Activated T-cell treated with anti-CD3 and anti-CD28 coated beads, Interleukin-2, amount 50 U/mL, for 1 hour (primary cell): Measurements from ENCODE around the gene CAMKK2.
"Not testable (repeated sequence)": the region's sequence is repeated elsewhere in the genome, so short reads cannot be mapped to it uniquely, and the experiment has no call there.

Source experiments
- DNase-seq: peaks from one replicate; pipeline ENCODE4 v3.0.0-alpha.2; 2020

Gene CAMKK2

GRCh38 chr12:121297435-121297991 is 1.0 kb upstream of the CAMKK2 start:
- peak; percentile 30 for DNase-seq

- no peak for DNase-seq
These were observed 527 bp downstream of the CAMKK2 start for GRCh38 chr12:121295746-121296617.

GRCh38 chr12:121295116-121295745 is 1.3 kb downstream of the CAMKK2 start:
- no peak for DNase-seq

- DNase-seq, result no peak
These were observed 2.2 kb downstream of the CAMKK2 start for GRCh38 chr12:121294151-121294889.

- DNase-seq, result no peak
These were observed 2.9 kb downstream of the CAMKK2 start for GRCh38 chr12:121293603-121294002.

- no peak for DNase-seq
These were observed 6.1 kb downstream of the CAMKK2 start for GRCh38 chr12:121290410-121290809.

GRCh38 chr12:121289962-121290361 is 6.5 kb downstream of the CAMKK2 start:
- no peak for DNase-seq

GRCh38 chr12:121288986-121289385 is 7.5 kb downstream of the CAMKK2 start:
- DNase-seq, result no peak

GRCh38 chr12:121288158-121288845 is 8.2 kb downstream of the CAMKK2 start:
- DNase-seq, result no peak

- DNase-seq, result no peak
These were observed 9.1 kb downstream of the CAMKK2 start for GRCh38 chr12:121287267-121287954.

GRCh38 chr12:121285856-121286255 is 10.7 kb downstream of the CAMKK2 start:
- DNase-seq, result no peak

GRCh38 chr12:121284551-121285390 is 11.7 kb downstream of the CAMKK2 start:
- DNase-seq, result no peak

GRCh38 chr12:121283841-121284240 is 12.7 kb downstream of the CAMKK2 start:
- no peak for DNase-seq

GRCh38 chr12:121283388-121283787 is 13.1 kb downstream of the CAMKK2 start:
- no peak for DNase-seq

- DNase-seq, result not testable (repeated sequence)
These were observed 13.6 kb downstream of the CAMKK2 start for GRCh38 chr12:121282910-121283309.

GRCh38 chr12:121282072-121282742 is 14.3 kb downstream of the CAMKK2 start:
- DNase-seq, result no peak

GRCh38 chr12:121281116-121281515 is 15.4 kb downstream of the CAMKK2 start:
- DNase-seq, result not testable (repeated sequence)

- DNase-seq, result not testable (repeated sequence)
These were observed 16.0 kb downstream of the CAMKK2 start for GRCh38 chr12:121280531-121280930.

GRCh38 chr12:121279507-121279915 is 17.0 kb downstream of the CAMKK2 start:
- no peak for DNase-seq

- no peak for DNase-seq
These were observed 17.5 kb downstream of the CAMKK2 start for GRCh38 chr12:121279071-121279375.
